HEK293 (cell line): ENCODE measurements around the gene CTXND2.
A peak's percentile ranks its signal among the peaks of the same experiment; 100 is the strongest.

Experiments used
- CTCF ChIA-PET: fragments of 350-600 bp; formaldehyde crosslinking; extraction: SDS; loops from one replicate; lab custom pipeline; 2021; ENCODE audit warnings: antibody characterized with exemption; lab: Yijun Ruan, JAX
- POLR2A ChIA-PET: fragments of 300-600 bp; formaldehyde crosslinking; extraction: SDS; loops from one replicate; lab custom pipeline; 2020; ENCODE audit warnings: antibody characterized with exemption, inconsistent platforms; lab: Yijun Ruan, JAX
- H3K27ac ChIP-seq: fragments of 200-500 bp; sonication (Bioruptor generic); 2 replicates; pipeline ENCODE4 v1.5.1; 2014; ENCODE audit warnings: low read depth, low read length, control low read depth, inconsistent platforms; ENCODE audit errors: extremely low read depth
- H3K36me3 ChIP-seq, 2 experiments: fragments of 200-500 bp in 1 of 2; sonication (Bioruptor generic) in 1 of 2; 1 replicate in 1 of 2; 2 replicates in 1 of 2; pipeline ENCODE4 v1.5.1; 2014 to 2017; ENCODE audit warnings: inconsistent platforms in 2 of 2, low read length in 2 of 2; ENCODE audit not compliant: control insufficient read depth in 2 of 2, insufficient read depth in 1 of 2
- H3K4me1 ChIP-seq: fragments of 200-500 bp; sonication (Bioruptor generic); 2 replicates; pipeline ENCODE4 v1.5.1; 2014; ENCODE audit warnings: mild to moderate bottlenecking, low read length, inconsistent platforms; ENCODE audit not compliant: control insufficient read depth, insufficient read depth
- H3K4me3 ChIP-seq: 2 replicates; pipeline ENCODE4 v1.5.1; 2011; ENCODE audit warnings: low read depth, mild to moderate bottlenecking, control low read depth, low read length, moderate library complexity
- H3K9me3 ChIP-seq: fragments of 200-500 bp; sonication (Bioruptor generic); 2 replicates; pipeline ENCODE4 v1.5.1; 2014; ENCODE audit warnings: low read depth, low read length, inconsistent platforms; ENCODE audit not compliant: control insufficient read depth, insufficient read depth
- AEBP2 ChIP-seq: fragments of 450-650 bp; formaldehyde crosslinking; IDR thresholded peaks from 2 replicates; pipeline ENCODE4 v1.5.1; 2016; ENCODE audit warnings: missing biosample characterization, missing genetic modification characterization, borderline replicate concordance
- REPIN1 ChIP-seq: fragments of 450-650 bp; formaldehyde crosslinking; IDR thresholded peaks from 2 replicates; pipeline ENCODE4 v1.5.1; 2017; ENCODE audit warnings: missing biosample characterization, missing genetic modification characterization, low read depth
- TCF7L2 ChIP-seq: IDR thresholded peaks from 2 replicates; pipeline ENCODE4 v1.6.1; 2011; ENCODE audit warnings: low read depth, mild to moderate bottlenecking, inconsistent platforms, low read length, moderate library complexity, borderline replicate concordance
- YY2 ChIP-seq: fragments of 450-650 bp; formaldehyde crosslinking; IDR thresholded peaks from 2 replicates; pipeline ENCODE4 v1.5.1; 2016; ENCODE audit warnings: missing biosample characterization, missing genetic modification characterization
- ZIC2 ChIP-seq: fragments of 450-650 bp; formaldehyde crosslinking; IDR thresholded peaks from 2 replicates; pipeline ENCODE4 v1.5.1; 2016; ENCODE audit warnings: missing biosample characterization, missing genetic modification characterization
- ZNF10 ChIP-seq: fragments of 450-650 bp; formaldehyde crosslinking; IDR thresholded peaks from 2 replicates; pipeline ENCODE4 v1.5.1; 2017; ENCODE audit warnings: missing biosample characterization, missing genetic modification characterization
- ZNF155 ChIP-seq: fragments of 450-650 bp; formaldehyde crosslinking; IDR thresholded peaks from 2 replicates; pipeline ENCODE4 v1.5.1; 2016; ENCODE audit warnings: missing biosample characterization, missing genetic modification characterization
- ZNF174 ChIP-seq: fragments of 450-650 bp; formaldehyde crosslinking; IDR thresholded peaks from 2 replicates; pipeline ENCODE4 v1.5.0; 2017; ENCODE audit warnings: missing biosample characterization, mild to moderate bottlenecking, missing genetic modification characterization
- ZNF175 ChIP-seq: fragments of 450-650 bp; formaldehyde crosslinking; IDR thresholded peaks from 2 replicates; pipeline ENCODE4 v1.5.1; 2016; ENCODE audit warnings: missing biosample characterization, missing genetic modification characterization
- ZNF2 ChIP-seq: fragments of 450-650 bp; formaldehyde crosslinking; IDR thresholded peaks from 2 replicates; pipeline ENCODE4 v1.5.1; 2016; ENCODE audit warnings: missing biosample characterization, missing genetic modification characterization
- ZNF214 ChIP-seq: fragments of 450-650 bp; formaldehyde crosslinking; IDR thresholded peaks from 2 replicates; pipeline ENCODE4 v1.5.1; 2017; ENCODE audit warnings: missing biosample characterization, mild to moderate bottlenecking, missing genetic modification characterization, borderline replicate concordance
- ZNF223 ChIP-seq: fragments of 450-650 bp; formaldehyde crosslinking; IDR thresholded peaks from 2 replicates; pipeline ENCODE4 v1.5.1; 2016; ENCODE audit warnings: missing biosample characterization, missing genetic modification characterization
- ZNF248 ChIP-seq: fragments of 450-650 bp; formaldehyde crosslinking; IDR thresholded peaks from 2 replicates; pipeline ENCODE4 v1.5.1; 2017; ENCODE audit warnings: missing biosample characterization, missing genetic modification characterization
- ZNF280D ChIP-seq: fragments of 450-650 bp; formaldehyde crosslinking; IDR thresholded peaks from 2 replicates; pipeline ENCODE4 v1.5.1; 2016; ENCODE audit warnings: missing biosample characterization, missing genetic modification characterization
- ZNF335 ChIP-seq: fragments of 450-650 bp; formaldehyde crosslinking; conservative IDR thresholded peaks from 2 replicates; pipeline ENCODE4 v1.5.1; 2016; ENCODE audit warnings: missing biosample characterization, missing genetic modification characterization
- ZNF341 ChIP-seq: fragments of 450-650 bp; formaldehyde crosslinking; IDR thresholded peaks from 2 replicates; pipeline ENCODE4; 2016; ENCODE audit warnings: low read depth, missing biosample characterization, missing genetic modification characterization
- ZNF404 ChIP-seq: fragments of 450-650 bp; formaldehyde crosslinking; IDR thresholded peaks from 2 replicates; pipeline ENCODE4 v1.5.1; 2017; ENCODE audit warnings: missing biosample characterization, missing genetic modification characterization
- ZNF433 ChIP-seq: fragments of 450-650 bp; formaldehyde crosslinking; IDR thresholded peaks from 2 replicates; pipeline ENCODE4 v1.5.1; 2016; ENCODE audit warnings: missing biosample characterization, missing genetic modification characterization, low read depth
- ZNF501 ChIP-seq: fragments of 450-650 bp; formaldehyde crosslinking; IDR thresholded peaks from 2 replicates; pipeline ENCODE4 v1.5.1; 2016; ENCODE audit warnings: missing biosample characterization, missing genetic modification characterization
- ZNF571 ChIP-seq: fragments of 450-650 bp; formaldehyde crosslinking; IDR thresholded peaks from 2 replicates; pipeline ENCODE4 v1.5.0; 2017; ENCODE audit warnings: missing biosample characterization, missing genetic modification characterization
- ZNF600 ChIP-seq: fragments of 450-650 bp; formaldehyde crosslinking; IDR thresholded peaks from 2 replicates; pipeline ENCODE4 v1.5.1; 2016; ENCODE audit warnings: missing biosample characterization, missing genetic modification characterization
- ZNF610 ChIP-seq: fragments of 450-650 bp; formaldehyde crosslinking; IDR thresholded peaks from 2 replicates; pipeline ENCODE4 v1.5.1; 2016; ENCODE audit warnings: missing biosample characterization, missing genetic modification characterization, borderline replicate concordance
- ZNF654 ChIP-seq: fragments of 450-650 bp; formaldehyde crosslinking; IDR thresholded peaks from 2 replicates; pipeline ENCODE4 v1.5.1; 2016; ENCODE audit warnings: low read depth, missing biosample characterization, missing genetic modification characterization
- ZNF76 ChIP-seq: fragments of 450-650 bp; formaldehyde crosslinking; IDR thresholded peaks from 2 replicates; pipeline ENCODE4; 2016; ENCODE audit warnings: low read depth, missing biosample characterization, missing genetic modification characterization, borderline replicate concordance
- ZNF777 ChIP-seq: fragments of 450-650 bp; formaldehyde crosslinking; IDR thresholded peaks from 2 replicates; pipeline ENCODE4 v1.5.1; 2017; ENCODE audit warnings: missing biosample characterization, missing genetic modification characterization, borderline replicate concordance
- ZNF837 ChIP-seq: fragments of 450-650 bp; formaldehyde crosslinking; IDR thresholded peaks from 2 replicates; pipeline ENCODE4 v1.5.1; 2016; ENCODE audit warnings: missing biosample characterization, missing genetic modification characterization
- ZSCAN4 ChIP-seq: fragments of 450-650 bp; formaldehyde crosslinking; IDR thresholded peaks from 2 replicates; pipeline ENCODE4 v1.5.1; 2017; ENCODE audit warnings: missing biosample characterization, missing genetic modification characterization
- TF ChIP-seq, protein P1 (sequence below): fragments of 450-650 bp; IDR thresholded peaks from 2 replicates; pipeline ENCODE4 v1.5.1; 2018; ENCODE audit warnings: missing biosample characterization, mild to moderate bottlenecking, missing genetic modification characterization
- TF ChIP-seq, protein P2 (sequence below): fragments of 450-650 bp; formaldehyde crosslinking; IDR thresholded peaks from 2 replicates; pipeline ENCODE4 v1.5.1; 2016; ENCODE audit warnings: missing biosample characterization, missing genetic modification characterization
- TF ChIP-seq, protein P3 (sequence below): fragments of 450-650 bp; formaldehyde crosslinking; IDR thresholded peaks from 2 replicates; pipeline ENCODE4 v1.5.1; 2016; ENCODE audit warnings: missing biosample characterization, missing genetic modification characterization

CTXND2 gene

GRCh38 chr1:150876119-150876454 is 10.8 kb upstream of the CTXND2 start:
- peaks cover 0 to 6% of the 10 kb centered on the region in 2 experiments; a peak in 2 of 3 replicates for H3K36me3 ChIP-seq
- no peaks in the 10 kb centered on the region for H3K9me3 ChIP-seq
- peaks cover 4% of the 10 kb centered on the region; the same call in 1 of the 2 replicates for H3K4me1 ChIP-seq
- peak overlapping the region; percentile 79 for H3K27ac ChIP-seq
- POLR2A ChIA-PET = interaction anchor here (0.6 to 1.2 kb wide), 3 partner anchors 98 to 361 kb away, joined by 3 to 4 read pairs (median 3); partner anchors contain the start of gene FALEC
- H3K4me3 ChIP-seq = peak overlapping the region; percentile 79
- CTCF ChIA-PET = no interaction called here
- TF ChIP-seq TCF7L2 (peak; percentile 89; the same call in 1 of the 2 replicates), AEBP2 (tag by site-specific recombination) (no peak), ZNF433 (tag by site-specific recombination) (no peak), ZNF501 (tag by site-specific recombination) (no peak), ZNF404 (no peak), YY2 (no peak), ZNF76 (tag by site-specific recombination) (peak; percentile 76; the same call in 1 of the 2 replicates), ZNF223 (tag by site-specific recombination) (no peak), ZNF335 (tag by site-specific recombination) (no peak), ZNF174 (tag by site-specific recombination) (no peak), ZNF777 (tag by site-specific recombination) (no peak), ZNF280D (tag by site-specific recombination) (no peak), ZSCAN4 (0 out of 2 replicates have a peak, but pooled peaks have one; percentile 11), ZNF571 (tag by site-specific recombination) (no peak), REPIN1 (tag by site-specific recombination) (no peak), ZNF600 (tag by site-specific recombination) (peak; percentile 49; the same call in 1 of the 2 replicates), ZNF341 (tag by site-specific recombination) (peak; percentile 84), ZIC2 (tag by site-specific recombination) (no peak), ZNF610 (tag by site-specific recombination) (no peak), ZNF837 (tag by site-specific recombination) (no peak), ZNF654 (no peak), ZNF155 (tag by site-specific recombination) (no peak), ZNF214 (no peak), ZNF2 (0 out of 2 replicates have a peak, but pooled peaks have one; percentile 6), ZNF10 (tag by site-specific recombination) (no peak), ZNF248 (tag by site-specific recombination) (no peak), ZNF175 (no peak)
- TF ChIP-seq, protein P1, sequence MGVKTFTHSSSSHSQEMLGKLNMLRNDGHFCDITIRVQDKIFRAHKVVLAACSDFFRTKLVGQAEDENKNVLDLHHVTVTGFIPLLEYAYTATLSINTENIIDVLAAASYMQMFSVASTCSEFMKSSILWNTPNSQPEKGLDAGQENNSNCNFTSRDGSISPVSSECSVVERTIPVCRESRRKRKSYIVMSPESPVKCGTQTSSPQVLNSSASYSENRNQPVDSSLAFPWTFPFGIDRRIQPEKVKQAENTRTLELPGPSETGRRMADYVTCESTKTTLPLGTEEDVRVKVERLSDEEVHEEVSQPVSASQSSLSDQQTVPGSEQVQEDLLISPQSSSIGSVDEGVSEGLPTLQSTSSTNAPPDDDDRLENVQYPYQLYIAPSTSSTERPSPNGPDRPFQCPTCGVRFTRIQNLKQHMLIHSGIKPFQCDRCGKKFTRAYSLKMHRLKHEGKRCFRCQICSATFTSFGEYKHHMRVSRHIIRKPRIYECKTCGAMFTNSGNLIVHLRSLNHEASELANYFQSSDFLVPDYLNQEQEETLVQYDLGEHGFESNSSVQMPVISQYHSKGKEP = no peak
- TF ChIP-seq, protein P2, sequence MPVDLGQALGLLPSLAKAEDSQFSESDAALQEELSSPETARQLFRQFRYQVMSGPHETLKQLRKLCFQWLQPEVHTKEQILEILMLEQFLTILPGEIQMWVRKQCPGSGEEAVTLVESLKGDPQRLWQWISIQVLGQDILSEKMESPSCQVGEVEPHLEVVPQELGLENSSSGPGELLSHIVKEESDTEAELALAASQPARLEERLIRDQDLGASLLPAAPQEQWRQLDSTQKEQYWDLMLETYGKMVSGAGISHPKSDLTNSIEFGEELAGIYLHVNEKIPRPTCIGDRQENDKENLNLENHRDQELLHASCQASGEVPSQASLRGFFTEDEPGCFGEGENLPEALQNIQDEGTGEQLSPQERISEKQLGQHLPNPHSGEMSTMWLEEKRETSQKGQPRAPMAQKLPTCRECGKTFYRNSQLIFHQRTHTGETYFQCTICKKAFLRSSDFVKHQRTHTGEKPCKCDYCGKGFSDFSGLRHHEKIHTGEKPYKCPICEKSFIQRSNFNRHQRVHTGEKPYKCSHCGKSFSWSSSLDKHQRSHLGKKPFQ (tag by site-specific recombination) = no peak
- TF ChIP-seq, protein P3, sequence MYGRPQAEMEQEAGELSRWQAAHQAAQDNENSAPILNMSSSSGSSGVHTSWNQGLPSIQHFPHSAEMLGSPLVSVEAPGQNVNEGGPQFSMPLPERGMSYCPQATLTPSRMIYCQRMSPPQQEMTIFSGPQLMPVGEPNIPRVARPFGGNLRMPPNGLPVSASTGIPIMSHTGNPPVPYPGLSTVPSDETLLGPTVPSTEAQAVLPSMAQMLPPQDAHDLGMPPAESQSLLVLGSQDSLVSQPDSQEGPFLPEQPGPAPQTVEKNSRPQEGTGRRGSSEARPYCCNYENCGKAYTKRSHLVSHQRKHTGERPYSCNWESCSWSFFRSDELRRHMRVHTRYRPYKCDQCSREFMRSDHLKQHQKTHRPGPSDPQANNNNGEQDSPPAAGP (tag by site-specific recombination) = no peak
